HCT116 (cell line): ENCODE results near the gene ACER3. TPM values are rescaled to one million over a fixed set of nuclear protein-coding genes. Genes with fewer than 3 reads are reported as not detected.

Experiments used
- ATAC-seq: fragments of 200-7000 bp; cut with Tn5 transposase; 2 replicates; pipeline ENCODE4 v1.9.1; 2020; ENCODE audit warnings: mild to moderate bottlenecking, moderate library complexity
- BruUV-seq: library from RNA; stranded (reverse); fragments of 400-500 nt; replicated peaks from 2 replicates; lab custom pipeline; 2021; lab: Mats Ljungman, UMichigan
- CTCF ChIA-PET: fragments of 300-600 bp; sonication (Branson Sonifier 250); formaldehyde crosslinking; loops from one replicate; lab custom pipeline; 2021; ENCODE audit warnings: antibody characterized with exemption; lab: Charles Lee
- POLR2A ChIA-PET: fragments of 300-600, 350-600 bp; sonication (Branson Sonifier 250); formaldehyde crosslinking; loops from one replicate; lab custom pipeline; 2021; ENCODE audit warnings: antibody characterized with exemption; lab: Charles Lee
- RAD21 ChIA-PET, 2 experiments: fragments of 300-600 bp; sonication (Branson Sonifier 250); formaldehyde crosslinking; loops; one replicate each; lab custom pipeline; 2023; ENCODE audit warnings: low total read pairs in 2 of 2; ENCODE audit not compliant: uncharacterized antibody in 2 of 2, unreplicated experiment in 2 of 2, low non-redundant PET in 1 of 2; lab: Charles Lee
- DNase-seq: peaks from one replicate; pipeline ENCODE4 v3.0.0-alpha.2; 2010; ENCODE audit warnings: low read depth, low spot score
- H2AFZ ChIP-seq: fragments of 200-600 bp; shearing (Covaris generic), sonication (generic); 2 replicates; pipeline ENCODE4 v1.6.1; 2017; ENCODE audit warnings: low read depth, mixed run types, mixed read lengths, antibody characterized with exemption, low read length; ENCODE audit not compliant: poor library complexity, severe bottlenecking
- H3K27ac ChIP-seq: 2 replicates; pipeline ENCODE4 v1.5.1; 2012; ENCODE audit warnings: low read depth, low read length
- H3K27me3 ChIP-seq: fragments of 200-600 bp; sonication (generic); 2 replicates; pipeline ENCODE4 v1.6.1; 2016; ENCODE audit warnings: mixed run types, low read length, mixed read lengths; ENCODE audit not compliant: insufficient read depth
- H3K36me3 ChIP-seq, 2 experiments: fragments of 200-500 bp in 1 of 2; fragments of 200-600 bp in 1 of 2; sonication (Bioruptor generic) in 1 of 2; sonication (generic) in 1 of 2; 2 replicates each; pipeline versions ENCODE4 v1.5.1 to v1.6.1; 2014 to 2016; ENCODE audit warnings: low read length in 2 of 2, inconsistent platforms in 1 of 2, mixed read lengths in 1 of 2, mixed run types in 1 of 2; ENCODE audit not compliant: insufficient read depth in 2 of 2, control insufficient read depth in 1 of 2
- H3K4me1 ChIP-seq, 2 experiments: fragments of 200-600 bp in 1 of 2; sonication (generic) in 1 of 2; 2 replicates each; pipeline versions ENCODE4 v1.5.1 to v1.6.1; 2012 to 2017; ENCODE audit warnings: low read length in 2 of 2, inconsistent platforms in 1 of 2, mild to moderate bottlenecking in 1 of 2, mixed read lengths in 1 of 2, mixed run types in 1 of 2, moderate library complexity in 1 of 2; ENCODE audit not compliant: insufficient read depth in 2 of 2, control insufficient read depth in 1 of 2
- H3K4me2 ChIP-seq: fragments of 200-600 bp; sonication (generic); 2 replicates; pipeline ENCODE4 v1.6.1; 2017; ENCODE audit warnings: mixed run types, low read length, mixed read lengths
- H3K4me3 ChIP-seq, 2 experiments: fragments of 200-600 bp in 1 of 2; sonication (generic) in 1 of 2; replicated peaks in 1 of 2; 2 replicates each; pipeline ENCODE4 v1.5.1; 2011 to 2016; ENCODE audit warnings: low read length in 2 of 2, control low read depth in 1 of 2, low read depth in 1 of 2, mild to moderate bottlenecking in 1 of 2, mixed read lengths in 1 of 2, mixed run types in 1 of 2
- H3K79me2 ChIP-seq: fragments of 200-600 bp; sonication (generic); 2 replicates; pipeline ENCODE4 v1.6.1; 2017; ENCODE audit warnings: mild to moderate bottlenecking, mixed run types, low read length, moderate library complexity, mixed read lengths; ENCODE audit not compliant: insufficient read depth
- H3K9ac ChIP-seq: fragments of 200-600 bp; sonication (generic); 2 replicates; pipeline ENCODE4 v1.6.1; 2016; ENCODE audit warnings: low read length, mixed read lengths
- H3K9me2 ChIP-seq: fragments of 200-600 bp; sonication (generic), shearing (Covaris generic); 2 replicates; pipeline ENCODE4 v1.6.1; 2017; ENCODE audit warnings: mixed run types, mild to moderate bottlenecking, moderate library complexity; ENCODE audit not compliant: insufficient read depth
- H3K9me3 ChIP-seq, 2 experiments: fragments of 200-500 bp in 1 of 2; fragments of 200-600 bp in 1 of 2; sonication (Bioruptor generic) in 1 of 2; sonication (generic) in 1 of 2; 2 replicates each; pipeline ENCODE4 v1.6.1; 2014 to 2017; ENCODE audit warnings: low read length in 2 of 2, mixed read lengths in 2 of 2, inconsistent platforms in 1 of 2, low read depth in 1 of 2, mild to moderate bottlenecking in 1 of 2, mixed run types in 1 of 2, moderate library complexity in 1 of 2; ENCODE audit not compliant: control insufficient read depth in 1 of 2, insufficient read depth in 1 of 2
- H4K20me1 ChIP-seq: fragments of 200-600 bp; sonication (generic), shearing (Covaris generic); 2 replicates; pipeline ENCODE4 v1.6.1; 2017; ENCODE audit warnings: mixed run types, mild to moderate bottlenecking, moderate library complexity; ENCODE audit not compliant: insufficient read depth
- CBX3 ChIP-seq: IDR thresholded peaks from 2 replicates; pipeline ENCODE4 v1.6.1; 2012; ENCODE audit warnings: low read depth
- EZH2 ChIP-seq: fragments of 200-600 bp; sonication (generic); IDR thresholded peaks from 2 replicates; pipeline ENCODE4 v1.6.1; 2017; ENCODE audit warnings: antibody characterized with exemption, mixed run types
- EZH2phosphoT487 ChIP-seq: fragments of 200-600 bp; IDR thresholded peaks from 2 replicates; pipeline ENCODE4 v1.6.1; 2018; ENCODE audit warnings: antibody characterized with exemption, borderline replicate concordance
- FOSL1 ChIP-seq: IDR thresholded peaks from 2 replicates; pipeline ENCODE4 v1.6.1; 2012; ENCODE audit warnings: low read depth
- POLR2A ChIP-seq: IDR thresholded peaks from 2 replicates; pipeline ENCODE4 v1.7.0; 2011; ENCODE audit warnings: borderline replicate concordance; ENCODE audit not compliant: insufficient read depth, insufficient read length; ENCODE audit errors: extremely low read depth
- SP1 ChIP-seq: IDR thresholded peaks from 2 replicates; pipeline ENCODE4 v1.6.1; 2012; ENCODE audit warnings: low read depth
- YY1 ChIP-seq: IDR thresholded peaks from 2 replicates; pipeline ENCODE4 v1.6.1; 2011; ENCODE audit warnings: low read length, low read depth, moderate library complexity, mild to moderate bottlenecking; ENCODE audit not compliant: insufficient replicate concordance; ENCODE audit errors: extremely low read depth
- intact Hi-C: fragments of 100-400 bp; cut with micrococcal nuclease; formaldehyde crosslinking; loops from 2 replicates; pipeline ENCODE4 v1.10.0; 2022
- total RNA-seq: library from RNA; stranded (reverse); gene quantifications from one replicate; pipeline ENCODE4 v1.2.1, GENCODE V29; 2021; ENCODE audit not compliant: unreplicated experiment
- TF ChIP-seq, protein P1 (sequence below): IDR thresholded peaks from 2 replicates; pipeline ENCODE4 v1.6.1; 2012; ENCODE audit warnings: low read depth
- TF ChIP-seq, protein P2 (sequence below): IDR thresholded peaks from 2 replicates; pipeline ENCODE4 v1.6.1; 2012
- TF ChIP-seq, protein P3 (sequence below): IDR thresholded peaks from 2 replicates; pipeline ENCODE4 v1.6.1; 2012

ACER3 gene
- total RNA-seq, 1 experiment from 2014 or later = 19.1 TPM

DNA sequence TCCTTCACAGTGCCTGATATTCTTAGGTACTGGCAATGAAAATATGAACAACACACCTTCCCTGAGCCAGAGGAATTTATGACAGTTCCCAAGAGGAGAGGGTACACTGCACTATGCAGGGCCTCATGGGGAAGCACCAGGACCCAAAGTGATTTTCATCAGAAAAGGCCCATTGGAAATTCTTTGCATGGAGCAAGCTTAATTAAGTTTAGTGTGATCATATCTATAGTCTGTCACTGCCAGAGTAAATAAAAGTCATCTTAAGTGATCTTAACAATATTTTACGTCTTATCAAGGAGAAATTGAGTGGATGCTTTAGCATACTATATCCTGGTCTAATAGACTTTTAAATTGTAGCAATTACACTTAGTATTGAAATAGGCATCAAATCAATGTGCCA, 86.5 kb downstream of the ACER3 start:
- no peaks in the 10 kb centered on the region for H3K36me3 ChIP-seq
- RAD21 ChIA-PET = no interaction called here
- no peaks in the 10 kb centered on the region; the same call in 1 of the 2 replicates for H3K79me2 ChIP-seq
- no peaks in the 10 kb centered on the region for H4K20me1 ChIP-seq
- TF ChIP-seq SP1 (no peak), CBX3 (no peak), POLR2A (no peak), FOSL1 (no peak), YY1 (no peak), EZH2 (no peak), EZH2phosphoT487 (no peak)
- TF ChIP-seq, protein P1, sequence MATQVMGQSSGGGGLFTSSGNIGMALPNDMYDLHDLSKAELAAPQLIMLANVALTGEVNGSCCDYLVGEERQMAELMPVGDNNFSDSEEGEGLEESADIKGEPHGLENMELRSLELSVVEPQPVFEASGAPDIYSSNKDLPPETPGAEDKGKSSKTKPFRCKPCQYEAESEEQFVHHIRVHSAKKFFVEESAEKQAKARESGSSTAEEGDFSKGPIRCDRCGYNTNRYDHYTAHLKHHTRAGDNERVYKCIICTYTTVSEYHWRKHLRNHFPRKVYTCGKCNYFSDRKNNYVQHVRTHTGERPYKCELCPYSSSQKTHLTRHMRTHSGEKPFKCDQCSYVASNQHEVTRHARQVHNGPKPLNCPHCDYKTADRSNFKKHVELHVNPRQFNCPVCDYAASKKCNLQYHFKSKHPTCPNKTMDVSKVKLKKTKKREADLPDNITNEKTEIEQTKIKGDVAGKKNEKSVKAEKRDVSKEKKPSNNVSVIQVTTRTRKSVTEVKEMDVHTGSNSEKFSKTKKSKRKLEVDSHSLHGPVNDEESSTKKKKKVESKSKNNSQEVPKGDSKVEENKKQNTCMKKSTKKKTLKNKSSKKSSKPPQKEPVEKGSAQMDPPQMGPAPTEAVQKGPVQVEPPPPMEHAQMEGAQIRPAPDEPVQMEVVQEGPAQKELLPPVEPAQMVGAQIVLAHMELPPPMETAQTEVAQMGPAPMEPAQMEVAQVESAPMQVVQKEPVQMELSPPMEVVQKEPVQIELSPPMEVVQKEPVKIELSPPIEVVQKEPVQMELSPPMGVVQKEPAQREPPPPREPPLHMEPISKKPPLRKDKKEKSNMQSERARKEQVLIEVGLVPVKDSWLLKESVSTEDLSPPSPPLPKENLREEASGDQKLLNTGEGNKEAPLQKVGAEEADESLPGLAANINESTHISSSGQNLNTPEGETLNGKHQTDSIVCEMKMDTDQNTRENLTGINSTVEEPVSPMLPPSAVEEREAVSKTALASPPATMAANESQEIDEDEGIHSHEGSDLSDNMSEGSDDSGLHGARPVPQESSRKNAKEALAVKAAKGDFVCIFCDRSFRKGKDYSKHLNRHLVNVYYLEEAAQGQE = no peak
- TF ChIP-seq, protein P2, sequence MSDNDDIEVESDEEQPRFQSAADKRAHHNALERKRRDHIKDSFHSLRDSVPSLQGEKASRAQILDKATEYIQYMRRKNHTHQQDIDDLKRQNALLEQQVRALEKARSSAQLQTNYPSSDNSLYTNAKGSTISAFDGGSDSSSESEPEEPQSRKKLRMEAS = no peak
- TF ChIP-seq, protein P3, sequence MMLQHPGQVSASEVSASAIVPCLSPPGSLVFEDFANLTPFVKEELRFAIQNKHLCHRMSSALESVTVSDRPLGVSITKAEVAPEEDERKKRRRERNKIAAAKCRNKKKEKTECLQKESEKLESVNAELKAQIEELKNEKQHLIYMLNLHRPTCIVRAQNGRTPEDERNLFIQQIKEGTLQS = no peak
- TF ChIP-seq, all 23 proteins: peak for 0
- no peaks in the 10 kb centered on the region for H3K4me1 ChIP-seq
- H3K9ac ChIP-seq = no peak overlapping the region
- no peak overlapping the region for H3K4me3 ChIP-seq
- H3K27ac ChIP-seq = no peak overlapping the region
- no peaks in the 10 kb centered on the region for H3K9me2 ChIP-seq
- POLR2A ChIA-PET = no interaction called here
- no peak for DNase-seq
- no peak overlapping the region for H2AFZ ChIP-seq
- no peak overlapping the region for H3K4me2 ChIP-seq
- ATAC-seq = no peak
- CTCF ChIA-PET = interaction anchor here (1.3 kb wide), 1 partner anchor 27 kb away, joined by 5 read pairs; no protein-coding TSS in a partner anchor
- H3K27me3 ChIP-seq = no peaks in the 10 kb centered on the region
- no TSS peak for BruUV-seq
- intact Hi-C loops = no loop called here
- no peaks in the 10 kb centered on the region; a peak in 1 of 4 replicates for H3K9me3 ChIP-seq
